DND-41 (cell line): ENCODE measurements around the gene SMYD5.

ENCODE experiments used
- ATAC-seq: fragments of 200-7000 bp; cut with Tn5 transposase; 3 replicates; pipeline ENCODE4 v1.9.1; 2021; ENCODE audit warnings: low read depth; ENCODE audit not compliant: insufficient read depth
- DNase-seq: peaks from one replicate; pipeline ENCODE4 v3.0.0-alpha.2; 2020
- H2AFZ ChIP-seq: 2 replicates; pipeline ENCODE4 v1.6.0; 2012; ENCODE audit warnings: low read depth, low read length
- H3K27ac ChIP-seq: 2 replicates; pipeline ENCODE4 v1.5.1; 2012; ENCODE audit warnings: low read length, inconsistent platforms
- H3K27me3 ChIP-seq: fragments of 200-600 bp; sonication (generic); 2 replicates; pipeline ENCODE4 v1.6.0; 2012; ENCODE audit warnings: low read length, mild to moderate bottlenecking, inconsistent platforms; ENCODE audit not compliant: insufficient read depth, poor library complexity
- H3K36me3 ChIP-seq: 2 replicates; pipeline ENCODE4 v1.5.1; 2012; ENCODE audit warnings: low read length, inconsistent platforms; ENCODE audit not compliant: insufficient read depth
- H3K4me1 ChIP-seq: 2 replicates; pipeline ENCODE4 v1.5.1; 2012; ENCODE audit warnings: mild to moderate bottlenecking, low read length; ENCODE audit not compliant: insufficient read depth
- H3K4me2 ChIP-seq: 2 replicates; pipeline ENCODE4 v1.6.0; 2012; ENCODE audit warnings: mild to moderate bottlenecking, moderate library complexity, low read length, inconsistent platforms; ENCODE audit not compliant: insufficient read depth
- H3K4me3 ChIP-seq, 2 experiments: fragments of 200-600 bp in 1 of 2; shearing (Covaris generic) in 1 of 2; 2 replicates each; pipeline ENCODE4 v1.5.1; 2012 to 2016; ENCODE audit warnings: inconsistent platforms in 2 of 2, low read length in 2 of 2, mild to moderate bottlenecking in 2 of 2, low read depth in 1 of 2, moderate library complexity in 1 of 2
- H3K79me2 ChIP-seq: 2 replicates; pipeline ENCODE4 v1.6.0; 2012; ENCODE audit warnings: low read length, inconsistent platforms; ENCODE audit not compliant: insufficient read depth
- H3K9ac ChIP-seq: 2 replicates; pipeline ENCODE4 v1.6.0; 2012; ENCODE audit warnings: low read depth, mild to moderate bottlenecking, inconsistent platforms, low read length, moderate library complexity
- H3K9me3 ChIP-seq: 2 replicates; pipeline ENCODE4 v1.5.1; 2012; ENCODE audit warnings: low read length, moderate library complexity, mild to moderate bottlenecking, inconsistent platforms; ENCODE audit not compliant: insufficient read depth, severe bottlenecking
- H4K20me1 ChIP-seq: 2 replicates; pipeline ENCODE4 v1.6.0; 2012; ENCODE audit warnings: low read length; ENCODE audit not compliant: insufficient read depth
- EZH2 ChIP-seq: IDR thresholded peaks from 3 replicates; pipeline ENCODE4 v1.6.1; 2012; ENCODE audit warnings: borderline replicate concordance, low read depth, mild to moderate bottlenecking, moderate library complexity, low read length, inconsistent platforms; ENCODE audit not compliant: severe bottlenecking
- TF ChIP-seq, protein P1 (sequence below): IDR thresholded peaks from 2 replicates; pipeline ENCODE4 v1.5.1; 2012; ENCODE audit warnings: borderline replicate concordance, low read length, moderate library complexity, mild to moderate bottlenecking; ENCODE audit not compliant: poor library complexity, severe bottlenecking; ENCODE audit errors: extremely low read depth

SMYD5 gene

DNA sequence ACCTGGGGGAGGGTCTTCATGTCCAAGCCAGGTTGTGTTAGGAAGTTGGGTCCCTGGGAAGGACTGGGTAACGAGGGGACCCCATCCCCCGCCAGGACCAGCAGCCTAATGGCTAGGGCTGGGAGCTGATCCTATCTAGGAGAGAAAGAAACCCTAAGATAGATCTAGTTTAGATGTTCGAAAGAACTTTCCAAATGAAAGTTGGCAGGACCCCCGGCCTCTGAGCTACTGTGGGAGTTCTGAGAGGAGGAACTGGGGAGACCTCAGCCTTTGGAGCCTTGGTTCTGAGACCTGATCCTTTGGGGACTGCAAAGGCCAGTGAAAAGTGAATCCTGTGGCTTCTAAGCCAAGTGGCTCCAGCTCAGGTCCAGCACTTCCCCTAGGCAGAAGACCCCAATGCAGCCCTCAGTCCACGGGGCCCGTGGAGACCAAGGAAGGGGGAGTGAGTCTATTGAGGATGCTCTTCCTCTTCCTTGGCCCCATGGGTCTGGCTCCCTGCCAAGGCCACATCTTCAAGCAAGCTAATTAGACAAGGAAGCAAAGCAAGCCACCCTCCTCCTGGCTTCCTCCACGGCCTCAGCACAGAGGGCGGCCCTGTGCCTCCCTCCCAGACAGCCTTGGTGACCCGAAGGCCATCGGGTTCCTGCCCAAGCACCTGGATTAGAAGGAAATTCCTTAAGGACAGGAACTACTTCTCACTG lies 43.5 kb downstream of the SMYD5 start:
- H3K36me3 ChIP-seq: peaks cover 78% of the 10 kb centered on the region
- H3K9ac ChIP-seq: no peak overlapping the region
- DNase-seq (peak; percentile 43), ATAC-seq (no peak)
- no peaks in the 10 kb centered on the region for H3K27me3 ChIP-seq
- H2AFZ ChIP-seq: no peak overlapping the region
- H3K79me2 ChIP-seq: no peaks in the 10 kb centered on the region
- H3K27ac ChIP-seq: no peak overlapping the region; the same call in 1 of the 2 replicates
- H3K4me1 ChIP-seq: no peaks in the 10 kb centered on the region
- TF ChIP-seq, protein P1, sequence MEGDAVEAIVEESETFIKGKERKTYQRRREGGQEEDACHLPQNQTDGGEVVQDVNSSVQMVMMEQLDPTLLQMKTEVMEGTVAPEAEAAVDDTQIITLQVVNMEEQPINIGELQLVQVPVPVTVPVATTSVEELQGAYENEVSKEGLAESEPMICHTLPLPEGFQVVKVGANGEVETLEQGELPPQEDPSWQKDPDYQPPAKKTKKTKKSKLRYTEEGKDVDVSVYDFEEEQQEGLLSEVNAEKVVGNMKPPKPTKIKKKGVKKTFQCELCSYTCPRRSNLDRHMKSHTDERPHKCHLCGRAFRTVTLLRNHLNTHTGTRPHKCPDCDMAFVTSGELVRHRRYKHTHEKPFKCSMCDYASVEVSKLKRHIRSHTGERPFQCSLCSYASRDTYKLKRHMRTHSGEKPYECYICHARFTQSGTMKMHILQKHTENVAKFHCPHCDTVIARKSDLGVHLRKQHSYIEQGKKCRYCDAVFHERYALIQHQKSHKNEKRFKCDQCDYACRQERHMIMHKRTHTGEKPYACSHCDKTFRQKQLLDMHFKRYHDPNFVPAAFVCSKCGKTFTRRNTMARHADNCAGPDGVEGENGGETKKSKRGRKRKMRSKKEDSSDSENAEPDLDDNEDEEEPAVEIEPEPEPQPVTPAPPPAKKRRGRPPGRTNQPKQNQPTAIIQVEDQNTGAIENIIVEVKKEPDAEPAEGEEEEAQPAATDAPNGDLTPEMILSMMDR: no peak
- TF ChIP-seq EZH2: no peak
- no peaks in the 10 kb centered on the region for H3K9me3 ChIP-seq
- no peak overlapping the region for H3K4me3 ChIP-seq
- H4K20me1 ChIP-seq: peaks cover 23% of the 10 kb centered on the region; the same call in 1 of the 2 replicates
- no peak overlapping the region for H3K4me2 ChIP-seq

DNA sequence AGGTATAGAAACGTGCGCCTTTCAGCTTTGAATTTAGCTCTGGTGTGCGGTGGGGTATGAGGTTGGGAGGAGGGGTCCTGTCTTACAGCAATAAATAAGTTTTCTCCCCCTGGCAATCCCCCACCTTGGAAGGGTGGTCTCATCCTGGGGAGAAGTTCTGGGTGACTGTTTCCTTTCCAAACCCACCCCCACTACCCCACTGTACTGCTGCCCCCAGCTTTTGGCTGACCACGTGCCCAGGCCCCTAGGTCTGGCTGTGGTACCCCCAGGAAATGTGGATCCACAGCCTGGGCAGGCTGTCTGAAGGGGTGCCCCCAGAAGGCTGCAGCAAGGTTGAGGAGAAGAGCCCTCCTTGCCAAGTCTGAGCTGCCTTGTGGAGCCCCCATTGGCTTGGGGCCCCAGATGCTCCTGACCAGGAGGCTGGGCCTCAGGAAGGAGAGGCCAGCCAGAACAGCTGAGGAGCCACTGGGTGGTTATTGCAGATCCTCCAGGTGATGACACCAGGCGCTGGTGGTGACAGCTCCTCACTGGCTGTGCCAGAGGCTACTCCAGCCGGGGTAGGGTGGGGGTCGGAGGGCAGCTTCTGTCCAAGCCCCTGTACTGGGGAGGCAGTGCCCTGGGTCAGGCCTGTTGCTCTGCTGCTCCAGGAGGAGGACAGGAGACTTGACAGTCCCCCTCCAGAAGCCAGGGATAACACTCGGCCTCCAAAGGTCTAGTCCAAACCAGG lies 44.3 kb downstream of the SMYD5 start:
- Histone ChIP-seq H4K20me1 (peaks cover 23% of the 10 kb centered on the region; the same call in 1 of the 2 replicates), H3K79me2 (no peaks in the 10 kb centered on the region), H3K9me3 (no peaks in the 10 kb centered on the region), H3K4me3 (no peak overlapping the region), H3K27me3 (no peaks in the 10 kb centered on the region), H2AFZ (no peak overlapping the region), H3K4me2 (no peak overlapping the region), H3K36me3 (peaks cover 77% of the 10 kb centered on the region), H3K9ac (no peak overlapping the region), H3K27ac (no peak overlapping the region), H3K4me1 (no peaks in the 10 kb centered on the region)
- ATAC-seq: no peak
- TF ChIP-seq, protein P1: no peak
- no peak for TF ChIP-seq EZH2
- no peak for DNase-seq

DNA sequence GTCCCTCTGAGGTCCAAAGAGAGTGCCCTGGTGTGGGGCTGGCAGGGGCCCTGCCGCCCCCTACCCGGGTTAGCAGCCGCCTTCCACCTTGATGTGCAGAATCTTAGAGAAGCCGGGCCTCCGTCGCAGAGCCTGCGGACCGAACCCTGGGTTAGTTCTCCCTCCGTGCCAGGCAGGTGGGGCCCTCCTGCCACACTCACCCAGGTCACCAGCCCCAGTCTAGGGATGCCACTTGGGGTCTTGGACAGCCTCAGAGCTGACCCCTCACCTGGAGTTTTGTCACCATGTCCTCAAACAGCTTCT lies 44.8 kb downstream of the SMYD5 start:
- Histone ChIP-seq H3K27me3 (no peaks in the 10 kb centered on the region), H2AFZ (no peak overlapping the region), H3K27ac (no peak overlapping the region), H4K20me1 (peaks cover 24% of the 10 kb centered on the region; the same call in 1 of the 2 replicates), H3K4me3 (no peak overlapping the region), H3K9me3 (no peaks in the 10 kb centered on the region), H3K79me2 (no peaks in the 10 kb centered on the region), H3K36me3 (peaks cover 77% of the 10 kb centered on the region), H3K4me2 (no peak overlapping the region), H3K9ac (no peak overlapping the region), H3K4me1 (no peaks in the 10 kb centered on the region)
- no peak for DNase-seq
- no peak for ATAC-seq
- TF ChIP-seq, protein P1: no peak
- no peak for TF ChIP-seq EZH2
